Cardiac septum (tissue), 1 donor: ENCODE data around the gene MATN4. TPM values are rescaled to one million over a fixed set of nuclear protein-coding genes. Genes with fewer than 3 reads are reported as not detected.
A peak's percentile ranks its signal among the peaks of the same experiment; 100 is the strongest.

Experiments used
- DNase-seq: peaks from one replicate; pipeline ENCODE4 v3.0.0-alpha.2; 2020; ENCODE audit warnings: low spot score
- intact Hi-C: fragments of 100-400 bp; cut with DNase I; formaldehyde crosslinking; loops from one replicate; pipeline ENCODE4 v1.14.0; 2022
- total RNA-seq: library from RNA; stranded (reverse); fragmentation: NEBNext Ultra II Directional; extraction: Animal tissue kit (Norgen Biotek cat#: 25700); gene quantifications from one replicate; pipeline ENCODE4 v1.2.1, GENCODE V29; 2021
- donor health status: DM: no; HTN: no; CAD: no.

Gene MATN4
- total RNA-seq, 1 donor from 2014 or later, result not detected

- intact Hi-C loops, result loop anchor here (1.0 to 2.0 kb wide), 2 partner anchors 16 to 65 kb away; no protein-coding TSS in a partner anchor
- DNase-seq, result peak; percentile 90
These were observed 34.1 kb upstream of the MATN4 start for GRCh38 chr20:45341939-45342854.

GRCh38 chr20:45341579-45341938 lies 33.5 kb upstream of the MATN4 start:
- intact Hi-C loops, result no loop called here
- DNase-seq, result no peak

DNA sequence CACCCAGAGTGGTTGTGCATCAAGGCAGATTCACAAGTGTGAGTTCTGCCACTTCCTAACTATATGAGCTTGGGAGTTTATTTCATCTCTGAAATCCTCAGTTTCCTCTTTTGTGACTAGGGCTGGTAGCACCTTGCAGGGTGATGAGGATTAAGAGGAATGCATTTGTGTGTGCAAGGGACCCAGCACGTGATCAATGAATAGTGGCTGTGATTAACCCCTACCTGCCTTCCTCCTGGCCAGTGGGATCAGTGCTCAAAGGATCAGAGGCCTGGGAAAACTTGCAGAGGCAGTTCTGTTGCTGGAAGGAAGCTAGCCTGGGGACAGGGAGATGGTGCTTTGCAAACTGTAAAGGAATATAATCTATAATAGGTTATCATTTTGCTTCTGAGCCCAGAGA lies 32.9 kb upstream of the MATN4 start:
- DNase-seq, result no peak
- intact Hi-C loops, result no loop called here

DNA sequence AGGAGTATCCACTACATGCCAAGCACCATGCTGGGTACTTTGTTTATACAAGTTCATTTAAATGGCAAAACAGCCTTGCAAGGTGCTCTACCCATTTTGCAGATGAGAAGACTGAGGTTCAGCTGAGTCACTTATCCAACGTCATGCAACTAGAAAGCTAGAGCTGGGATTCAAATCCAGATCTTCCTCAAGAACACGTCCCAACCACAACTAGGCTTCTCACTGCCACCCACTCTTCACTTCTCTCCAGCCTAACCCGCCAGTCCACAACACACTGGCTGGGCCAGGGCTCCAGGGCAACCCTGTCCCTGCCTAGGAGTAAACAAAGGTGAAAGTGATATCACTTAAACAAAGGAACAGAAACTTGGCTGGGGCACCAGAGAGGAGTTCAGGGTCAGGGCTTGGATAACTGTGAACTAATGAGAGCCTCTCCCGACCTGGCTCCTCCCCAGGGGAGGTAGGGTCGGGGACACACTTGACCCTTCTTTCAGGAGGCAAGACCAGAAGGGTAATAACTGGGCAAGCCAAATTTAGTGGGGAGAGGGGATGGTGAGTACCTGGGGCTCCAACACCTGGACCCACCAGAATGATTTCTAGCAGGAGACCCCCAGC lies 32.2 kb upstream of the MATN4 start:
- intact Hi-C loops, result no loop called here
- DNase-seq, result no peak

- intact Hi-C loops, result no loop called here
- no peak for DNase-seq
These were observed 31.7 kb upstream of the MATN4 start for GRCh38 chr20:45339799-45340198.

DNA sequence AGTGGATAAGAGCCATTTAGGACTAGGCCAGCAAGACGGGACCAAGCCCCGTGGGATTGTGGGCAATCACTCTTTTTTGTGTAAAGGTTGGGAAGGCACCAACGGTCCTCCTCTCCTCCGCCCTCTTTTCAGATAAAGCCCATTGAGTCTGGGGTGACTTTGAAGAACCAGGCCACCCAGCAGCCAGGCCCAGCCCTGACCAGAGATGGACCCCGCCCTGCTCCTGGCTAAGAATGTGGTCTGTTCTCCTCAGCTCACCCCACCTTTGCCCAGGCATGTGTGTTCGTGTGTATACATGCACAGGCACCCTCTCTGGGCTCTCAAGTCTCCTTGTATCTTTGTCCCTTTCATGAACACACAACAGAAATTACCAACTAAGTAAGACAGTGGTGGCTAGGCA lies 31.0 kb upstream of the MATN4 start:
- intact Hi-C loops, result no loop called here
- no peak for DNase-seq

GRCh38 chr20:45338121-45339030 lies 30.3 kb upstream of the MATN4 start:
- DNase-seq, result no peak

GRCh38 chr20:45337367-45338120 lies 29.4 kb upstream of the MATN4 start:
- intact Hi-C loops, result no loop called here
- peak; percentile 83 for DNase-seq

More at GRCh38 chr20:45338121-45339030, 30.3 kb upstream of the MATN4 start:
- intact Hi-C loops, result no loop called here

DNA sequence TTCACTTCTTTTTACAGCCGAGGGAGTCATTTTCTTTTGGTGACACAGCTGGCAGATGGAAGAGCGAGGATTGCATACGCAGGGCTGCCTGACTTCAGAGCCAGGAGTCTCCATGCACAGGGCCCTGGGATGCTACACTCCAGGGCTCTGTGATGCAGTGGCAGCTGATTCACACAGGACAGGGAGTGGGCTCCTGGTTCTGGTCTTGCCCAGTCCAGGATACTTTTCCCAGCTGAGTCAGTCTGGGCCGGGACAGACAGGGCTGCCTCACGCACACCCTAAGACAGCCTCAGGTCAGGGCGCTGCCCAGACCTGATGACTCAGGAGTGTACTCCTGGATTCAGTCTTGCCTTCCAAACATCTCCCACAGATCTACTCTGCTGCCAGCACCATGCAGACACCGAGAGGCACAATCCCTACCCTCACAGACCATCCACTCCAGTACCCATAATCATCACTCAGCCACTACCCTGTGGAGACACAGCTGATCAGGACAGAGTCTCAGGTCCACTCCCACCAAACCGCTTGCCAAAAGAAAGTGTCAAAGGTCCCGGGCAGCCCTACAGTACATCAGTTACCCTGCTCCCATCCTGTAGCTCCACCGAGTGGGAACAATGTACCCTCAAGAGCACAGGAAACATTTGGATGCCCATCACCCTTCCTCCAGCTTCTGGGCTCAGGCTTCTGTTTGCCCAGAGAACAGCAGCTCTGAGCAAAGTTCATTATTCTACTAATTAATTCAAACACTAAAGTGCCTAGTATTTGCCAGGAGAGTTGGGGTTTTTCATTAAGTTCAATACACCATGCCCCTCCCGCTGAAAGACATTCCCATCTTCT lies 28.6 kb upstream of the MATN4 start:
- intact Hi-C loops, result no loop called here
- no peak for DNase-seq

DNA sequence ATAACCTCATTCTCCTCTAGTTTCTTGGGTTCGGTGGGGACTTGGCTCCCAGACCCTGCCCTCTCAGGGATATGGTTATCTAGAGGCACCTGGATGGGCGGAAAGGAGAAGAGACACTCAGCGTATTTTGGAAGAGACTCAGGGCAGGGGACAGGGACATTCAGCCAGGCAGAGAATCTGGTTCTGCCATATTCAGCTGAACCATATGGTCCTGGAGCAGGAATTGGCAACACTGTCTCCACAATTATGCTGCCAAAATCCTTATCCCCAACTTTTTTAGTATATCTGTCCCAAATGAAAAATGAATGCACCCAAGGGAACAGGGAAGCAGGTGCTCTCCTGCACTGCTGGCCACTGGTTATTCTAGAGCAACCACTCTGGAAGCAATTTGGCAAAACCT lies 22.4 kb upstream of the MATN4 start:
- intact Hi-C loops, result no loop called here
- no peak for DNase-seq

- DNase-seq, result no peak
- intact Hi-C loops, result no loop called here
These were observed 21.6 kb upstream of the MATN4 start for GRCh38 chr20:45329497-45330319.

- no peak for DNase-seq
These were observed 20.4 kb upstream of the MATN4 start for GRCh38 chr20:45328451-45328850.

DNA sequence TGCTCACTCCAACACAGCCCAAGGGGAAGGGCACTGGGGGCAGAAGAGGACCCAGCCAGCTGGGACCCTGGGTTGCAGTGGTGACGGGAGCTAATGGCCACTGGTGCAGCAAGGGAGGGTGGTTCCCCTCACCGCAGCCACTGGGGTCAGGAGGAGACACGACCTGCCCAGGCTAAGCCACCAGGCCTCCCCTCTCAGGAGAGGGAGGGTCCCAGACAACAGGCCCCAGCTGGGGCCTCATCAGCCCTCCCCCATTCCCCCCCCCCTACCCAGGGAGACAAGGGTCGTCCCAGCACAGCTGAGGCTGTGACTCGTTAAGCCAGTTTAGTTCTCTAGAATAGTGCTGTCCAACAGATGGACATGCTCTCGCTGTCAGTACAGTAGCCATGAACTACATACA lies 17.3 kb upstream of the MATN4 start:
- intact Hi-C loops, result no loop called here
- DNase-seq, result no peak

More at GRCh38 chr20:45328451-45328850, 20.4 kb upstream of the MATN4 start:
- intact Hi-C loops, result no loop called here

DNA sequence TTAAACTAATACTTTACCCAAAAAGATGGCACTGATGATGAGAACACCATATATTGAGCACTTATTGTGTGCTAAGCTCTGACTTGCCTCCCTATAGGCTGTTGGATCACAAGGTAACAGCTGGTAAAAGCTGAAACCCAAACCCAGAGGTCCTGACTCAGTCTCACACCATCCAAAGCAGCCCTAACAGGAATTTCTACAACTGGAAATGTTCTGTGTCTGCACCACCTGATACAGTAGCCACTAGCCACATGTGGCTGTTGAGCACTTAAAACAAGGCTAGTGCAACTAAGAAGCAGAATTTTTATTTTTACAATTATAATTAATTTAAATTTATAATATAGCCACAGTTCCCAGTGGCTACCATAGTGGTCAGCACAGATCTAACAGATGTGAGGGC lies 15.6 kb upstream of the MATN4 start:
- intact Hi-C loops, result loop anchor here (2.0 kb wide), 1 partner anchor 43 kb away; no protein-coding TSS in a partner anchor
- DNase-seq, result no peak

DNA sequence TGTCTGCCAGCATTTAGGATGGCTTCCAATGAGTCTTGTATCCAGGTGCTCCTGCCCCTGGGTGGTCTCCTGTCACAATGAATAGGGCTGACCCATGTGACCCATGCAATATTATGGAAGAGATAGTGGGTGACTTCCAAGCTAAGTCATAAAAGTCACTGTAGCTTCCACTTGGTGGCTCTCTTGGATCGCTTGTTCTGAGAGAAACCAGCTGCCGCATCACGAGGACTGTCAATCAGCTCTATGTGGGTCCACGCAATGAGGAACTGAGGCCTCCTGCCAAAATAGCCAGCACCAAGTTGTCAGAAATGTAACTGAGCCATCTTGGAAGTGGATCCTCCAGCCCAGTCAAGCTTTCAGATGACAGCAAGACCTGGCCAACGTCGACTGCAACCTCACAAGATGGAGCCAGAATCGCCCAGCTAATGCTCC lies 14.9 kb upstream of the MATN4 start:
- no peak for DNase-seq
- intact Hi-C loops, result loop anchor here (2.0 kb wide), 1 partner anchor 44 kb away; no protein-coding TSS in a partner anchor

DNA sequence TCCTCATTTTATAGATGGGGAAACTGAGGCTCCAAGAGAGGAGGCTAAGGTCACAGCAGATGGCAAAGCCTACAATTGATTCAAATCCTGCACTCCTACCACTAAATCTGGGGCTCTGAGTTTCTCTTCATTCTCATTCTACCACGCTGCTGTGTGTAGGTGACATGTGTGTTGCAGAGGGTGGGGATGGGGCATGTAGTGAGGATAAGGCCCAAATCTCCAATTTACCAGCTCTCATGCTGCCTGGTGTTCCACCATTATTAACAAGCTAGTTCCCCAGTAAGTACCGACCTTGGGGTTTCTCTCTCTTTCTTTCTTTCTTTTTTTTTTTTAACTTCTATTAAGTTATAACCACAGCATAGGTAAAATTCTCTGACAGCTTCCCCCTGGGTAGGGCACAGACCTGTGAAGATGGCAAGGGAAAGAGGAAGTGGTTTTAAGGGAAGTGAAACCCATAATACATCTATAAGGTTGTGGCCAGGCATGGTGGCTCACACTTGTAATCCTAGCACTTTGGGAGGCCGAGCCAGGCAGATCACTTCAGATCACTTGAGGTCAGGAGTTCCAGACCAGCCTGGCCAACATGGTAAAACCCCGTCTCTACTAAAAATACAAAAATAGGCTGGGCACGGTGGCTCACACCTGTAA lies 13.0 kb upstream of the MATN4 start:
- intact Hi-C loops, result no loop called here
- DNase-seq, result no peak

- intact Hi-C loops, result loop anchor here (2.0 kb wide), 2 partner anchors 118 to 452 kb away; no protein-coding TSS in a partner anchor
- no peak for DNase-seq
These were observed 10.8 kb upstream of the MATN4 start for GRCh38 chr20:45318948-45319347.
